GM04503 (cell line): Measurements from ENCODE around the gene GLRB.
"Not testable (repeated sequence)": the region's sequence is repeated elsewhere in the genome, so short reads cannot be mapped to it uniquely, and the experiment has no call there.

ENCODE experiments used
- DNase-seq: peaks from one replicate; pipeline ENCODE4 v3.0.0-alpha.2; 2012; ENCODE audit warnings: low read depth

Gene GLRB

GRCh38 chr4:157128395-157128794 lies 52.4 kb downstream of the GLRB start:
- no peak for DNase-seq

DNA sequence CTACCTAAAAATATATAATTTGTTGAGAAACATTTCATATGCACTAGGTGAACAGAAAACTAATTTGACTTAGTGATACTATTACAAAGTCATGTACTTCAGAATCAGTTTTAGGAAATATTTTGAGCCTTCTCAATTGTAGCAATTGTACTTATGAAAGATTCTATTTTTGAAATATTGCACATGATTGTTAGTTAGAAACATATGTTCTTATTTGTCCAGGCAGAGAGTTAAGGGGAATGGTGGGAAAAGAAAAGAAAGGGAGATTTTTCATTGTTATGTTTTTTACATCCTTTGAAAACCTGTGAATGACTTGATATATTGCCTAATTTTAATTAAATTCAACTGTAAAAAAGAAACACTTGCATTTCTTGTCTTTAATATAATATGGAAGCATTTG lies 66.0 kb downstream of the GLRB start:
- no peak for DNase-seq

- DNase-seq = no peak
These were observed 67.4 kb downstream of the GLRB start for GRCh38 chr4:157143369-157143768.

GRCh38 chr4:157151711-157152110 lies 75.8 kb downstream of the GLRB start:
- DNase-seq = no peak

GRCh38 chr4:157165935-157166610 lies 90.1 kb downstream of the GLRB start:
- DNase-seq = no peak

GRCh38 chr4:157170321-157170720 lies 94.4 kb downstream of the GLRB start:
- DNase-seq = peak; percentile 3

DNA sequence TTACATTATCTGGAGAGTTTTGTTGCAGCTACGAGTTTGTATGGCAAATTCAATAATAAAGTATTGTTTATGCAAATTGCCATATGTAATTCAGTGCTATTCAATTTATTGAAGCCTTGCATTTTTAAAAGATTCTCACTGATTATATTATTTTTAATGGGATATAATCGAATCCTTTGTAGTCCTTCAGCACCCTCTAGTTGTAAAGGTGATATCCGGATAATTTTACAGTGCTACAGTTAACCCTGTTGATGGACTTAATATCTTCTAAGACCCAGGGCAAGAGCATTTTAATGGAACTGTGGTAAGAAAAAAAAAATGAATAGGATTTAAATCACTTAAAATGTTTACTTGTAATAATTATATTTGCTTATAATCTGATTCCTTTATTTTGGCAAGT lies 96.1 kb downstream of the GLRB start:
- DNase-seq = no peak

DNA sequence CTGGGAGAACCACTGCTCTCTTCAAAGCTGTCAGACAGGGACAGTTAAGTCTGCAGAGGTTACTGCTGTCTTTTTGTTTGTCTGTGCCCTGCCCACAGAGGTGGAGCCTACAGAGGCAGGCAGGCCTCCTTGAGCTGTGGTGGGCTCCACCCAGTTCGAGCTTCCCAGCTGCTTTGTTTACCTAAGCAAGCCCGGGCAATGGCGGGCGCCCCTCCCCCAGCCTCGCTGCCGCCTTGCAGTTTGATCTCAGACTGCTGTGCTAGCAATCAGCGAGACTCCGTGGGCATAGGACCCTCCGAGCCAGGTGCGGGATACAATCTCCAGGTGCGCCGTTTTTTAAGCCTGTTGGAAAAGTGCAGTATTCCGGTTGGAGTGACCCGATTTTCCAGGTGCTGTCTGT lies 104.3 kb downstream of the GLRB start:
- DNase-seq = not testable (repeated sequence)

DNA sequence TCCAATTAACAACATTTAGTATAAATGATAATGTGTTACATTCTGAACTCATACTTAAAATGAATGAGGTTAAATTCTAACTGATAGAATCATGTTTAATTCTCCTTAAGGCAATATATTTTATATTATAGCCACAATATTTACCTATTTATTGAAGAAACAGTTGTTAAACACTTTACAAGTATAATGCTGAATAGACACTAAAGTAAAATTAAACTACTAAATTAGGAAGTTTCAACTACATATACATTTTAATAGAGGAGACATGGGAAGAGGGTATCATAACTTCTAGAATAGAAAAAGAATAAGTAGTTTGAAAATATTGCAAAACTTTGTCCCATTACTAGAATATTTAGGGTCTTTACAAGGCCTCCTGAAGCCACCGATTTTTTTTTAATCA lies 108.3 kb downstream of the GLRB start:
- DNase-seq = no peak

- no peak for DNase-seq
These were observed 109.4 kb downstream of the GLRB start for GRCh38 chr4:157185363-157185762.

DNA sequence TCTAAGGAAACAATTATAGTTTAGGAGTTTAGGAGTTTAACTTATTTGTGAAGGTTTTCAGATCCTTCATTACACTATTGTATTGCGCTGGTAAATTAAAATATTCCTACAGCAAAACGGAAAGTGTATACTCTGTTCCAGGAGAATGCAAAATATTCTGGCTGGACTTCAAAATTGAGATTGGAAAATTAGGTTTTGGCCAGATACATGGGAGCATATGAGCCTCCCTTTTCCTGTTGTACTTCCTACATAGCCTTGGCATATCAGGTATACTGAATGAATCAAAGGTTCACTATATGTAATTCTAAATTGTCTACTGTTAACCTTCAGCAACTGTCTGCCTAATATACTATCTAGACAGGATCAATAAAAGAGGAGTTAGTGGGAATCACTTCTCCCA lies 119.4 kb downstream of the GLRB start:
- DNase-seq = no peak

DNA sequence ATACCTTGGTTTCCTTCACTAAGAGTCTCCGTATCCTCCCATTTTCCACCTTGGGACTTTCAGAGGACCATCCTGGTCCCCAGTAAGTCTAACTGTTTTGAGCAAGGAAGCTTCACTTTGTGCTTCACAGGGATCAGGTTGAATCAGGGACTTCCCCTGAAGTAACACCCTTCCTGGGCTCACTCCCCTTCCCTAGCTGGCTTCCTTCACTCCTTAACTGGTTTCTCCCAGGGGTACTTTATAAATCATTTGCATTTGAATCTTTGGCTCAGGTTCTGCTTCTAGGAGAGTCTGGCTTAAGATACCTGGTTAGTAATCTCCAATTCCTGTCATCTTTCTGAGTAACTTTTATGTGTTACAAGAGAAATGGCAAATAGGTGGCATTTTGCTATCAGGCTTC lies 120.1 kb downstream of the GLRB start:
- no peak for DNase-seq

- DNase-seq = no peak
These were observed 128.8 kb downstream of the GLRB start for GRCh38 chr4:157204634-157205244.

DNA sequence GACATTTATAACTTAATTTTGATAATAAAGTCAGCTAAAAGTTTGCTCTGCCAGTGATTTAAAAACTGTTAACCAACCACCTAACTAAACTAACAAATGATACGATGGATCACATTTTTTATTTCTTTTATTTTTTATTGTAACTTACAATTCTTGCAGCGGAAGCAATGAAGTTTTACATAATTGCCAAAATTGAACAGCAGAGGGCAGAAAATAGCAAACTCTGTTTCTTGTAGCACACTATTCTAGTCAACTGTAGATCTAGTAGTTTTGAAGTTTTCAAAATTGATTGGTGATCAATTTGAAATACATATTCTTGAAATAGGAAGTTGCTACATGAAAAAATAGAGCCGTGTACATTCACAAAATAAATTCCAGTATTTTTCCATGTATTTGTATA lies 141.8 kb downstream of the GLRB start:
- DNase-seq = no peak

DNA sequence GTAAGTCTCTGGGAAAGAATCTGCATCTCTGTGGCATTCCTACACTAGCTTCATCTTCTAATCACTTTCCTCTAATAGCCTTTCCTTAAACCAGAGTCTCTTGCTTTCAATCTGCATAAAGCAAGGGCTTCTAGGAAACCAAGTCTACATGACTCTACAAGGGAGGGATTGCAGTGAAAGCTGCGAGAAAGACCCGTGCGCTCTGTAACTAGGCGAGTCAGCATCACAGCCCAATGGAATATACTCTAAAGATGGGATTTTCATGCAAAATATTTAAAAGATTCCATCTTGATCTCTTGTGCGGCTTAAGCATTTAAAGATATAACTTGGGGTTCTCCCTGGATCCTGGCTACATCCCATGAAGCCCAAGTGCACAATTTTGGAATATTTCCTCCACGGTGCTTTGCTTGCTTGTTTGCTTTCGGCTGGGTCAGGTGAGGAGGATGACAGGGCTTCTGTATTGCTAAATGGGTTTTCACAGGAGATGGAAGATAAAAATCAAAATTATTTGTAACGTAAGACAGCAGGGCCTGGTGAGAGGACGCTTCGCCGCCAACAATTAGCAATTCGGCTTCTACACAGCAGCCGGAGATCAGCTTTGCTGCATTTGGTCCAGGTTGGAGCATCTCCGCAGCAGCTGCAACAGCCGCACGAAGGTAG lies 143.9 kb downstream of the GLRB start:
- no peak for DNase-seq

DNA sequence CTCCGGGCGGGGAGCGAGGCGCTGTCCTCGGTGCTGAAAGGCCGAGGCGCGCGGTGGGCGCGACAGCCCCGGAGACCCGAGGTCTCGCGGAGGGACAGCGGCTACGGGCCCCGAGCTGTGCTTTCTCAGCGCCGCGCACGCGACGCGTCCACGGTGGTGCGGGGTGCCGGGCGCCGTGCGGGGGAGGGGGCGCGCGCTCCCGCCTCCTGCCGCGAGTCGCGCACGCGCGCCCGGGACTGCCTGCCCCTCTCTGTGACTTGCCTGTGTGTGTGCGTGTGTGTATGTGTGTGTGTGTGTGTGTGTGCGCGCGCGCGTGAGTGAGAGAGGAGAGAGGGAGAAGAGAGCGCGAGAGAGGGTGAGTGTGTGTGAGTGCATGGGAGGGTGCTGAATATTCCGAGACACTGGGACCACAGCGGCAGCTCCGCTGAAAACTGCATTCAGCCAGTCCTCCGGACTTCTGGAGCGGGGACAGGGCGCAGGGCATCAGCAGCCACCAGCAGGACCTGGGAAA lies 144.5 kb downstream of the GLRB start, which contains the start of gene GRIA2:
Gene GRIA2, plus strand, starts transcription at position 358 of the 511 bp plus-strand sequence. CDS start 315 bp downstream, outside the sequence.
- no peak for DNase-seq

DNA sequence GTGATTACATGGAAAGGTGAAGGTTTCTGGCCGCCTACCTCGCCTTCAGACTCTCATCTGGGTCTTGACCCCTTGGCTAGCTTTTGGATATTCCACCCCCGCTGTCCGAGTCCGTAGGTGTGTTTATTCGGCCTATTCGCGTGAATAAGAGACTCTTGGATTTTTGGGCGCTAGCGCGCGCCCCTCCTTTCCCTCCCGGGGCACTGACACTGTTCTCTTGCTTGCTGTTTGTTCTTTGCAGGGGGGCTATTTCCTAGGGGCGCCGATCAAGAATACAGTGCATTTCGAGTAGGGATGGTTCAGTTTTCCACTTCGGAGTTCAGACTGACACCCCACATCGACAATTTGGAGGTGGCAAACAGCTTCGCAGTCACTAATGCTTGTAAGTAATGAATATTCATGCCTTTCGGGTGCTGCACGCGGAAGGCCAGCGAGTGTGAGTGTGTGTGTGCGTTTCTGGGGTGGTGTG lies 145.5 kb downstream of the GLRB start:
- no peak for DNase-seq
